NCI-H345 (cell line): ENCODE data around the gene CACNA1B.
A peak's percentile ranks its signal among the peaks of the same experiment; 100 is the strongest.

Source experiments
- DNase-seq: peaks from one replicate; lab custom pipeline; 2025; lab: John Stamatoyannopoulos, UW

CACNA1B gene

DNA sequence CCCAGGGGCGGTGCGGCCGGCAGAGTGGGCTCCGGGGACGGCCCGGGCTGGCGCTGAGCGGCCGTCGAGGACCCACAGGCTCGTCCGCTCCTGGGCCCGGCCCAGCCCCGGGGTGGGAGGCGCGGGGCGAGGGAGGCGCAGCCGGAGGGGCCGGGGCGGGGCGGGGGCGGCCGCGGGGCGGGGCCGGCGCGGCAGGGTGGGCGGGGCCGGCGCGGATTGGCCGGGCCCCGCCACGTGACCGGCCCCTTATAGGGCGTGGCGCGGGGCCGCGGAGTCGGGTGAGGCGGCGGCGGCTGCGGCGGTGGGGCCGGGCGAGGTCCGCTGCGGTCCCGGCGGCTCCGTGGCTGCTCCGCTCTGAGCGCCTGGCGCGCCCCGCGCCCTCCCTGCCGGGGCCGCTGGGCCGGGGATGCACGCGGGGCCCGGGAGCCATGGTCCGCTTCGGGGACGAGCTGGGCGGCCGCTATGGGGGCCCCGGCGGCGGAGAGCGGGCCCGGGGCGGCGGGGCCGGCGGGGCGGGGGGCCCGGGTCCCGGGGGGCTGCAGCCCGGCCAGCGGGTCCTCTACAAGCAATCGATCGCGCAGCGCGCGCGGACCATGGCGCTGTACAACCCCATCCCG is at the start of gene CACNA1B:
TSS of gene CACNA1B (plus strand) at position 277 of the 617 bp plus-strand sequence. CDS start at position 429, 152 bp downstream.
- peak; percentile 77 for DNase-seq

DNA sequence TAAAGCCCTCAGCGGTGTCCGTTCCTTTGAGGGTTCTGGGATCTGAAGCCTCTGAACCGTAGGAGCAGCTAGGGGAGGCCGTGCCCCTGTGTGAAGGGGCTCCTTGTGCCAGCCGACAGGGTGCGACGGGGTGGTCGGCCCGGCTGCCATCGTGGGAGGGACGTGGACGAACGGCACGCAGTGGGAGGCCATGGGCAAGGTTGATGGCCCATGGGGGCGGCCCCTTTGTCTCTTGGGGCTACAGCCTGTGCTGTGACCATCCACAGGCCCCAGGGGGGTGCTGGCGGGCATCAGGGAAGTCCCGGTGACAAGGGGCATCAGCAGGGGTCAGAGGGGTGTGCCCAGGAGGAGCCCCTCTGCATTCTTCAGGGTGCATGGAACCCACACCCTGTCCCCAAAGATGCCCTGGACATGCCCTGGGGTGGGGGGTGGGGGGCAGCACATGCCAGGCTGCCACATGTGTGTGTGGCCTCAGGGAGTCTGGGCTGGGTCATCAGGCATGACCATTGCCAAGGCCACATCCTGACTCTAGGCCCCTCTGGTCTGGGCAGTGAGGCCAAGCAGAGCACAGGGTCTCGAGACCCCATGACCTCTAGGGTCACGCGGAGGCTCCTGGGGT is 49.6 kb upstream of the CACNA1B start:
- DNase-seq, result no peak

DNA sequence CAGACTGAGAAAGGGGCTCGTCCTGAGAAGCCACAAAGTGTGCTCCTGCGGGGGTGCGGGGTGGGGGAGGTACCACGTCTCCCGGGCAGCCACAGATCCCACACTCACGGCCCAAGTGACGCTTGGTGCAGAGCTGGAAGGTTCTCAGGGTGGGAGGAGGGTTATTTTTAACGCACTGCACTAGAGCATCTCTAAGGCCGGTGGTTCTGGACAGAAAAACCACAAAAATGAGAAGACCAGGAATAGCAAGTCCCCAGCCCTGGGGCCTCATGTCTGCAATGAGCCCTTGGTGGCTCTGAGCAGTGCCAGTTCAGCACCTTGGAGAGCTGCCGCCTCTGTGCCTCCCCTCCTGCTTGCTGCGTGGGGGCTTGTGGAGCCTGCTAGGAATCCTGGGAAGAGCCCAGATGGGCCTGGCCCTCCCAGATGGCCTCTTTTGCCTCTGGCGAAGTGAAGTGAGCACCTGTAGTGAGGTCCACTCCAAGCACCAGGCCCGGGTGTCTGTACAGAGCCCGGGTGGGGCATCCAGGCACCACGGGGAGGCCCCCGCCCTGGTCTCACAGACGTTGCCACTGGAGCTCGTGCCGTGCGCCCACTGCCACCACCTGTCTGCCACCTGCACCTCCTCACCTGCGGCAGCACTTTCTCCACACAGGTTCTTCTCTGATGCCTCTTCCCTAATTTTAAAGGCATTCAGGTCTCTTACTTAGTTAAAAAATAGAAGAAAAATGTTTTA is 48.9 kb upstream of the CACNA1B start:
- DNase-seq, result peak; percentile 15

DNA sequence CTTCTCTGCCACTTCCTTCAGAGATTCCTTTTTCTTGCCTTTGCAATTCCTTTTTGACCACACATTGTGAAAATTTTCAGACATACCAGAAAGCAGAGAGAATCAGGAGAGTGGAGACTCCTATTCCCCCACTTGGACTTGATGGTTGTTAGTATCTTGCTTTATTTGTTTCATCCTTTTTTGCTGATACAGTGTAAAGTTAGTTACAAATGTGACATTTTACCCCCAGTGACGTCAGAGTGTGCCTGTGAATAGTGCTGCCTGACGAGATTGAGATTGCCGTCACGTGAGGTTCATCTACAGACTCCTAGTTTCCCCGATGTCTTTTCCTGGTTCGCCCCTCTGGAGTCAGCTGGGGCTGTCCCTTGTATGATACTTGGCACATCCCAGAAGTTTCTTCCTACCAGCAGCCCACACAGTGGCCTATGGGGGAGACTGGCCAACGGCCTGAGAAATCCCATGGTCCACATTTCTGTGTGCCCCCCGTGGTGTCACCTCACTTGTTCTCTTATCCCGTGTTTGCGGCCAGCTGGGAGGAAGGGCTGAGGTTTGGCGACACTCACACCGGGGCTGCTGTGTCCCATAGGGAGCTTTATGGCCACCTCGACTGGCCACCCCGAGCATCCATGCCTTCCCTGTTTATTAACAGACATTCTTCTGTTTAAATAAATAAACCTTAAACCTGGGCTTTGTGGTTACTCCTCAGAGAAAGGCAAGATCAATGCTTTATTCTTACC is 48.2 kb upstream of the CACNA1B start:
- no peak for DNase-seq

DNA sequence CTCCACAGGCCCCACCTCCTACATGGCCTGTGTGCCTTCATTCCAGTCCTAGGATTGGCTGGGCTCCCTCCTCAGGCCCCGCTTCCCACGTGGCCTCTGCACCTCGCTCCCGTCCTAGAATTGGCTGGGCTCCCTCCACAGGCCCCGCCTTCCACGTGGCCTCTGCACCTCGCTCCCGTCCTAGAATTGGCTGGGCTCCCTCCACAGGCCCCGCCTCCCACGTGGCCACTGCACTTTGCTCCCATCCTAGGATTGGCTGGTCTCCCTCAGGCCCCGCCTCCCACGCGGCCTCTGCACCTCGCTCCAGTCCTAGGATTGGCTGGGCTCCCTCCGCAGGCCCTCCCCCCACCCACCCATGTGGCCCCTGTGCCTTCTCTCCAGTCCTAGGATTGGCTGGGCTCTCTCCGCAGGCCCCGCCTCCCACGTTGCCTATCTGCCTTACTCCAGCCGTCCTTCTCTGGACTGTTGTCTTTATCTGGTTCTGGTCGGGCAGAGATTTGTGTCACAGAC is 45.3 kb upstream of the CACNA1B start:
- DNase-seq, result no peak

DNA sequence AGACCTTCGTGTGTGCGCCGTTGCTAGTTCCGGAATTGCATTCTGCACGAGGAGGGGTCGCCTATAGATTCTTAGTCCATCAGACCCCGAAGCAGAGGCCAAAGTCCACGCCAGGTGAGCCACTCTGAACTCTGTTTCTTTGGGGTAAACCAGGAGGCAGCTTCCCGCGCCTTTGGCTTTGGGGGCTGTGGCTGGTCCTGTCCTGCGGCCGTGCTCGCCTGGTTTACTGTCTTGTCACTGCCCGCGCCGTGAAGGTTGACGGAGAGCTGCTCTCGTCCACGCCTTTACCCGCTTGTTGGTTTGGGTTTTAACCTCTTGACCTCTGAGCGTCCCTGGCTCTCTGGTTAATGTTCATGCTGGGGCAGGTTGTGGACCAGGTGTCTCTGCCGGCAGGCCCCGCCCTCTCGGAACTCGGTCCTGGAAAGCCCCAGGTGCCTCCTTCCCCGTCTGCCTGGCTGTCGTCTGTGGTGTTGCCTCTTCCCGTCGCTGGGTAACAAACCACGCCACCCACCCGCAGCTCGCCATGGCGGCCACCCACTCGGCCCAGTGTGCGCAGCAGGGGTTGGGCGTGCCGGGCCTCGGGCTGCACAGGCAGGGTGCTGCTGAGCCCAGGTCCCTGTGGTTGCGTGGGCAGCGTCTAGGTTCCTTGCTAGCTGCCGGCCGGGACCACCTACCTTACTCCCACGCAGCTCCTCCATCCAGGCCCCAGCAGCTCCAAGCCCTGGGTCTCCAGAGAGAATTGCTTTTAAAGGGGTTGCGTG is 44.6 kb upstream of the CACNA1B start:
- DNase-seq, result no peak

DNA sequence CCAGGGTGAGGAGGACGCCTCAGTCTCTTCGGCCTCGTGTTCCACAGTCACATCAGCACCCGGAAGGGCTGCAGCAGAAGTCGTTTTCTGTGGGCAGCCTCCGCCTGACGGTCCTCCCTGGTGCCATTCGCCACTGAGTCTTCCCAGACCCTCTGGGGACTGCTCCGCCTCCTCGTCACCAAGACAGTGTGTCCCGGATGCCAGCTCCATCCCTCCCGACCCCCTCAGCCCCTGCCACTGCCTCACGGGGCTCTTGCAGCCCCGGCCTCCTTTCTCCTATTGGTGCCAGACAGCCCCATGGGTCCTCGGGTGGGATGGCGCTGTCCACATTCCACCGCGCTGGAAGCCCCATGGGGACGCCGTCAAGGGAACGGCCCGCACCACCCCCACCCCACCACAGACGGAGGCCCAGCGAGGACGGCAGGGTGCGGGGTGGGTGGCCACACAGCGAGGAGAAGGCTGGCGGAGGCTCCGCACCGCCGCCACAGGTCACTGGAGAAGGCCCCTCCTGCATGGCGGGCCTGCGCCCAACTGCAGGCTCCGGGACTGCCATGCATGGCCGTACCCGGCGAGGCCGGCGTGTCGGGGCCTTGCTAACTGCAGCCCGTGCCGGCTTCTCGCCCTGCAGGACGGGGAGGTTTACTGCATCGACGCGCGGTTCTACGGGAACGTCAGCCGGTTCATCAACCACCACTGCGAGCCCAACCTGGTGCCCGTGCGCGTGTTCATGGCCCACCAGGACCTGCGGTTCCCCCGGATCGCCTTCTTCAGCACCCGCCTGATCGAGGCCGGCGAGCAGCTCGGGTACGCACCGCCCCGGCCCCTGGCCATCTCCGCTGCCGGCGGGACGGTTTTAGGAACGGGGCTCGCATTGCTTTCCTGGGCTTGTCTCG is 43.6 kb upstream of the CACNA1B start:
- DNase-seq, result no peak

DNA sequence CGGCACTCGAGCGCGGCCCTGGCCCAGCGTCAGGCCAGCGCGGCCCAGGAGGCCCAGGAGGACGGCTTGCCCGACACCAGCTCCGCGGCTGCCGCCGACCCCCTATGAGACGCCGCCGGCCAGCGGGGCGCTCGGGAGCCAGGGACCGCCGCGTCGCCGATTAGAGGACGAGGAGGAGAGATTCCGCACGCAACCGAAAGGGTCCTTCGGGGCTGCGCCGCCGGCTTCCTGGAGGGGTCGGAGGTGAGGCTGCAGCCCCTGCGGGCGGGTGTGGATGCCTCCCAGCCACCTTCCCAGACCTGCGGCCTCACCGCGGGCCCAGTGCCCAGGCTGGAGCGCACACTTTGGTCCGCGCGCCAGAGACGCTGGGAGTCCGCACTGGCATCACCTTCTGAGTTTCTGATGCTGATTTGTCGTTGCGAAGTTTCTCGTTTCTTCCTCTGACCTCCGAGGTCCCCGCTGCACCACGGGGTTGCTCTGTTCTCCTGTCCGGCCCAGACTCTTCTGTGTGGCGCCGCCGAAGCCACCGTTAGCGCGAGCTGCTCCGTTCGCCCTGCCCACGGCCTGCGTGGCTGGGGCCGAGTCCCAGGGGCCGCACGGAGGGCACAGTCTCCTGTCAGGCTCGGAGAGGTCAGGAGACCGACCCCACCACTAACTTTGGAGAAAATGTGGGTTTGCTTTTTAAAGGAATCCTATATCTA is 42.6 kb upstream of the CACNA1B start:
- DNase-seq, result no peak

DNA sequence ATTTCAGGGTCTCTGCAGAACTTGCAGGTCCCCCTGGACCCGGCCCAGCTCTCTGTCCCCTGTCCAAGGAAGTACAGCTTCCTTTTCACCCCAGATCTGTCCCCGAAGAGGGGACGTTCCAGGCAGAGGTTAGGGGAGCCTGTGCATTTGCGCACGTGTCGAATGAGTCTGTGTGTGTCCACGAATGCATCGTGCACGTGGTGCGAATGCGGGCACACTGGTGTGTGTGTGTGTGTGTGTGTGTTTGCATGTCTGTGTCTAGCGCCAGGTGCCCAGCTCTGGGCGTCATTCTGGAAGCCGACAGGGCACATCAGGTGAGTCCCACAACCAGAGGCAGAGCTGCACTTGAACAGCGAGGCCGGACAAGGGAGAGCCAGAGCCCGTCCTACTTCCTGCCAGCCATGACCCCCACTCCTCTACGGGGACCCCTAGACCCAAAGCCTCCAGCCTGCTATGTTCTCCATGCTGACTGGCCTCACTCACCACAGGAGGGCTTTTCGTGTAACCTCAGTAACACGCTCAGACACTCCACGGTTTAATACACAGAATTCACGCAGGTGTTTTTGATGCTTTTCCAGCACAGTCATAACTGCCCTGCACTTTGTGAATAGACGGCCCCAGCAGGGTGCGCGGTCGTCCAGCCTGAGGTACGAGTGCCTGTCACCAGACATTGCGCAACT is 41.3 kb upstream of the CACNA1B start:
- peak; percentile 38 for DNase-seq

DNA sequence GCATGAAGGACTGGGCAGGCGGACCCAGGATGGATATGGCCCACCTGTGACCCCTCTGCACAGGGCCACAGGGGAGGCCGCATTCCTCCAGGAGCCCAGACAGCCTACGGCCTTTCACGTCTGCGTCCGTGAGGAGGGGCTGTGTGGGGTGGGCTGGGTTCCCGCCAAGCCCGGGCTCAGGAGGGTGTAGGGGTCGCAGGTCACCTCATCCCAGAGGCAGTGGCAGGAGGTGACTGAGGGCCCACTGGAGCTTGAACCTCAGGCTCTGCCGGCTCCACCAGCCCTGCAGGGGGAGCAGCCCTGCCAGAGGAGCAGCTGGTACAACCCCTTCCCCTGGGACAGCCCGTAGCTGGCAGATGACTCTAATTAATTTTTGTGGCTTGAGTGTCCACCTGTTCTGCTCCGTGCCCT is 40.7 kb upstream of the CACNA1B start:
- DNase-seq, result peak; percentile 17

DNA sequence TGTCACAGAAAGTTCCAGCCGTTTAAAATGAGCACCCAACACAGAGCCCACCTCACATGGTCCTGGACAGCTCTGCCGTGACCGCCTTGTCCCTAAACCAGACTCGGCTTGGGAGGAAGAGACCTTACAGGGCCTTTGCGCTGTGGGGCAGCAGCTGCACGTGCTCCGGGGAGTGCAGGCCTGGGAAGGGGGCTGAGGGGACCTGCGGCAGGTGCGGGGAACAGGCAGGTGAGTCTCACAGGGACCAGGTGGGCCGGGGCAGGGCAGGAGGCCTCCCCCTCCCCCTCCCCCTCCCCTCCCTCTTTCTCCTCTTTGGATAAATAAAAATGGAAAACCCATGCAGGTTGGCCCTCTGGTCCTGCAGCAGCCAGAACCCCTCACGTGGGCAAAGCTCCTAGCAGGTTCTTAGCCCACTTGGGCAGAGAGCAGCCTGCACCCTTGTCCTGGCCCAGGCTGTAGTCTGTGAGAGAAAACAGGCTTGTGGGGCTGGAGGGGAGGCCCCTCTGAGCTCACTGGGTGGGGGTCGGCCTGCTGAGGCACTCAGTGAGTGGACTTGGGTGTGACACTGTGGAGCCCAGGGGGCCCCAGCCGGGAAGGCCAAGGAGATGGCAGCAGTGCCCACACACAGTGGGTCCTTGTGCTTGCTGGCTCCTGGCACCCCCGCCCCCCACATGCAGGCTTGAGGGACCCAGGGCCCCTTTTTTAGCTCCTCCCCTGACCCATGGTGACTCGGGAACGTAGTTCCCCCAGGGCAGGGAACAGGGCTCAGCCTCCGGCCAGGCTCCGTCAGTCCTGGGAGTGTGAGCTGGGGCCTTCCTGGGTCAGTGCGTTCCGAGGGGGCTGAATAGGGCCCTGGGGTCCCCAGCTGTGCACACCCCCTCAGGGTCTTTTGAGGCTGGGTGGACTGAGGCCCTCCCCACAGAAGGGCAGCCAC is 40.0 kb upstream of the CACNA1B start:
- DNase-seq, result peak; percentile 9

DNA sequence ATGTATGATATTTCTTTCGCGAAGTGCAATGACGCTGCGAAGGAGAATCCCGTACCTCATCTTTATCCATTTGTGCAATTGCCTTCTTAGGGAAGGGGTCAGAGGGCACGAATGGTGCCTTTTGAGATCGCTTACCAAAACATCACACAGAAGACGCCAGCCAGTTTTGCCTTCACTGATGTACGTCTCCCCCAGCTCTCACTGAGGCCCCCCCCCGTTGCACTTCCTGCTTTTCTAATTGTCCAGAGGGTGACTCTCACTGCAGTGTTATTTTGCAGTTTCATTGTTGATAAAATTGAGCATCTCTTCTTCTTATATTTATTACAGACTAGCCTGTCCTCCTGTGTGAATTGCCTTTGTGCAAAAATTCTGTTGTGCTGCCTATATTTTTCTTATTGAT is 39.0 kb upstream of the CACNA1B start:
- no peak for DNase-seq

DNA sequence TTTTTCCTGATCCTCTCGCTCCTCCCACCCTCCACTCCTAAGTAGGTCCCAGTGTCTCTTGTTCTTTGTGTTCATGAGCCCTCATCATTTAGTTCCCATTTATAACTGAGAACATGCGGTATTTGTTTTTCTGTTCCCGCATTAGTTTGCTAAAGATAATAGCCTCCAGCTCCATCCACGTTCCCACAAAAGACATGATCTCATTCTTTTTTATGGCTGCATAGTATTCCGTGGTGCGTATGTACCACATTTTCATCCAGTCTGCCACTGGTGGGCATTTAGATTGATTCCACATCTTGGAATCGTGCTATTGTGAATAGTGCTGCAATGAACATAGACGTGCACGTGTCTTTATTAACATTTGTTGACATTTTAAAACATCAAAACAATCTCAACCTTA is 34.2 kb upstream of the CACNA1B start:
- DNase-seq, result no peak

DNA sequence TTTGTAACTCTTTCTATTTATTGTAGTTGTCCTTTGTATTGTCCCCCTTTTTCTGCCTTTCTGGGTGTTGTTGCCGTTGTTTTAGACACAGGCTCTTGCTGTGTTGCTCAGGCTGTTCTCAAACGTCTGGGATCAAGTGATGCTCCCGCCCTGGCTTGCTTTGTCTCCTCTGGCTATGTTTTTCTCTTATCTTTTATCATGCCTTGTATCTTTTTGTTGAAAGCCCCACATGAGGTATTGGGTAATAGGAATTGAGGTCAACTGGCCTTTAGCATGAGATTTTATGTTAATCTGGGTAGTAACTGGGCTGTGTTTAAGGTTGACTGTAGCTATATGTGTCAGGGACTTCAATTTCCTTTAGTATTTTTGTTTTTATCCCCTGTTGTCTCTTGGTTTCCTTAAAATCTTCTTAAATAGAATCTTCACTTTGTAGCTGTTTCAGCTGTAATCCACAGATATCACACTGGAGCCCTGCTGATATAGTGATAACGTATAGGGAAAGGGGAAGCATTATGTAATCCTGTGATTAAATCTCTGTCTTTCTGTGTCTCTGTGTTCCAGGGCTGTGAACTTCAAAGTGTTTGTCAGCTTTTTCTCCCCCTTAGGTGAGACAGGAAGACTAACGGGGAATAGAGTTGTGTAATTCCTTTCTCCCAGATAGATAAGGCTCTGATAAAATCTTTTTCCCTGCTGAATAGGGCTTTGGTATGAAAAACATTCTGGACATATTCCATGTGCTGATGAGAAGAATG is 25.9 kb upstream of the CACNA1B start:
- no peak for DNase-seq

DNA sequence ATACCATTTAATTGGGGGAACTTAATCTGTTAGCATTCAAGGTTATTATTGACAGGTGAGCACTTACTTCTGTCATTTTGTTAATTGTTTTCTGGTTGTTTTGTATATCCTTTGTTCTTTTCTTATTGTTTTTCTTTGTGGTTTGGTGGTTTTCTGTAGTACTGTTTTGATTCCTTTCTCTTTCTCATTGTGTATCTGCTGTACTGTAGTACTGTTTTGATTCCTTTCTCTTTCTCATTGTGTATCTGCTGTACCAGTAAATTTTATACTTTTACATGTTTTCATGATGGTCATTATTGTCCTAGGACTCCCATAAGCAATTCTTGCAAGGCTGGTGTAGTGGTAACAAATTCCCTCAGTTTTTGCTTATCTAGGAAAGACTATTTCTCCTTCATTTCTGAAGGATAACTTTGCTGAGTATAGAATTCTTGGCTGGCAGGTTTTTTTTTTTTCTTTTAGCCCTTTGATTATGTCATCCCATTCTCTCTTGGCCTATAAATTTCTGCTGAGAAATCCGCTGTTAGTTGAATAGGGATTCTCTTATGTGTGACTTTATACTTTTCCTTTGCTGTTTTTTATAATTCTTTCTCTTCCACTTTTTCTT is 24.1 kb upstream of the CACNA1B start:
- no peak for DNase-seq

DNA sequence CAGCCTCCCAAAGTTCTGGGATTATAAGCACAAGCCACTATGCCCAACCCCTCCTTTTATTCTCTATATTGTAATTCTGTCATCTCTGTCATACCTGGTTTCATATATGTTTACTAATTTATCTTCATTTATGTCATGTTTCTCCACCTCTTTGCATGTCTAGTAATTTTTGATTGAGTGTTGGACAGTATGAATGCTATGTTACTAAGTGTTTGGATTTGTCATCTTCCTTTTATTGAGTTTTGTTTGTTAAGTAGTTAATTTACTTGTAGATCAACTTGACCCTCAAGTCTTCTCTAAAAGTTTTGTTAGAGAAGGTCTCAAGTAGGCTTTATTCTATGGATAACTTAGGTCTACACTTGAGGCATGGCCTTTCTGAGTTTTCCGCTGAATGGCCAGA is 17.2 kb upstream of the CACNA1B start:
- DNase-seq, result no peak

DNA sequence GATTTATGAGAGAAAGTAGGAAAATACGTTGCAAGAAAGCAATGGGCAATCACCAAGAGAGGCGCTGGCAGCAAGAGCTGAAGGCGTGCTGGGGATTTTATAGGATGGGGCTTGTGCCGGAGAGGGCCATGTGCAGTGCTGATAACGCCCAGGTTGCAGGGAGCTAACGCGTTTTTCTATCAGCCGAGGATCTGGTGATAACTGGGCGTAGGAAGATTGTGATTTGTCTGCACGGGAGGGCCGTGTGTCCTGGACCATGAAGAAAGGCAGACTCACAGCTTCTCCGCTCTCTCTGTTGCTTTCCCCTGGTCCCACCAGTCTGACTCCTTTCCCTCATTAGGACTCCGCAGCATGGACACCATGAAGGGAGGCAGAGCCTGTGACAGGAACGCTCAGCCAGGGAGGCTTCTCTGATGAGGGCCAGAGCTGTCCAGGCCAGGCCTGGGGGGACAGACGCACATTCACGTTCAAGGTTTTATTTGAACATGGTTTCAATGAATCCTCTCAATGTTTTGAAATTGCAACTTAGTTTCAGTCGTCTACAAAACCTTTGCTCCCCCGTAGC is 11.9 kb upstream of the CACNA1B start:
- no peak for DNase-seq
